HG03342 (cell line): ENCODE measurements around the gene DNMT3A.
A peak's percentile ranks its signal among the peaks of the same experiment; 100 is the strongest.
"Not testable (repeated sequence)": the region's sequence is repeated elsewhere in the genome, so short reads cannot be mapped to it uniquely, and the experiment has no call there.

Experiments used
- ATAC-seq: cut with Tn5 transposase; IDR thresholded peaks from one replicate; pipeline ENCODE4 v1.9.1; 2021; ENCODE audit warnings: mild to moderate bottlenecking, moderate library complexity; ENCODE audit not compliant: unreplicated experiment

The DNMT3A gene

GRCh38 chr2:25286723-25287483 lies 54.8 kb downstream of the DNMT3A start:
- ATAC-seq: no peak

GRCh38 chr2:25286025-25286400 lies 55.7 kb downstream of the DNMT3A start:
- peak; percentile 76 for ATAC-seq

GRCh38 chr2:25285265-25286024 lies 56.3 kb downstream of the DNMT3A start:
- ATAC-seq: no peak

- ATAC-seq: no peak
Measured at GRCh38 chr2:25284756-25285155, 57.0 kb downstream of the DNMT3A start.

- no peak for ATAC-seq
Measured at GRCh38 chr2:25283921-25284320, 57.8 kb downstream of the DNMT3A start.

GRCh38 chr2:25281941-25282340 lies 59.8 kb downstream of the DNMT3A start:
- no peak for ATAC-seq

- no peak for ATAC-seq
Measured at GRCh38 chr2:25281522-25281921, 60.2 kb downstream of the DNMT3A start.

GRCh38 chr2:25280051-25280687 lies 61.6 kb downstream of the DNMT3A start:
- ATAC-seq: no peak

- peak; percentile 74 for ATAC-seq
Measured at GRCh38 chr2:25279091-25279651, 62.6 kb downstream of the DNMT3A start.

GRCh38 chr2:25276569-25277465 lies 64.9 kb downstream of the DNMT3A start:
- ATAC-seq: peak; percentile 32

- no peak for ATAC-seq
Measured at GRCh38 chr2:25275575-25275965, 66.2 kb downstream of the DNMT3A start.

GRCh38 chr2:25274868-25275574 lies 66.7 kb downstream of the DNMT3A start:
- ATAC-seq: no peak

GRCh38 chr2:25273985-25274535 lies 67.7 kb downstream of the DNMT3A start:
- no peak for ATAC-seq

- not testable (repeated sequence) for ATAC-seq
Measured at GRCh38 chr2:25272705-25273104, 69.0 kb downstream of the DNMT3A start.

- ATAC-seq: no peak
Measured at GRCh38 chr2:25270061-25270460, 71.7 kb downstream of the DNMT3A start.

- no peak for ATAC-seq
Measured at GRCh38 chr2:25269233-25269632, 72.5 kb downstream of the DNMT3A start.

GRCh38 chr2:25268139-25268538 lies 73.6 kb downstream of the DNMT3A start:
- ATAC-seq: no peak

- no peak for ATAC-seq
Measured at GRCh38 chr2:25266399-25266798, 75.3 kb downstream of the DNMT3A start.

GRCh38 chr2:25265802-25266201 lies 75.9 kb downstream of the DNMT3A start:
- ATAC-seq: no peak

- ATAC-seq: no peak
Measured at GRCh38 chr2:25265001-25265400, 76.7 kb downstream of the DNMT3A start.
